ENCODE data around the gene GP1BB. TPM values are rescaled to one million over a fixed set of nuclear protein-coding genes. Genes with fewer than 3 reads are reported as not detected.
A peak's percentile ranks its signal among the peaks of the same experiment; 100 is the strongest.

The GP1BB gene
- total and polyA plus RNA-seq, 8 donors: 2.4 to 27.8 (median 8.7) TPM; not detected in 2

GRCh38 chr22:19751497-19752245, 28.3 kb downstream of the GP1BB start:
- H3K27me3 ChIP-seq: peaks cover 18 to 90% (median 38%) of the 10 kb centered on the region in 3 donors
- WGBS, 5 donors: 85 to 91% (median 86%) methylated on average over 10 to 14 of the region's 14 CpGs
- intact Hi-C loops (cut with DNase I; ENCODE audit: low total_unique reads): no loop called here

DNA sequence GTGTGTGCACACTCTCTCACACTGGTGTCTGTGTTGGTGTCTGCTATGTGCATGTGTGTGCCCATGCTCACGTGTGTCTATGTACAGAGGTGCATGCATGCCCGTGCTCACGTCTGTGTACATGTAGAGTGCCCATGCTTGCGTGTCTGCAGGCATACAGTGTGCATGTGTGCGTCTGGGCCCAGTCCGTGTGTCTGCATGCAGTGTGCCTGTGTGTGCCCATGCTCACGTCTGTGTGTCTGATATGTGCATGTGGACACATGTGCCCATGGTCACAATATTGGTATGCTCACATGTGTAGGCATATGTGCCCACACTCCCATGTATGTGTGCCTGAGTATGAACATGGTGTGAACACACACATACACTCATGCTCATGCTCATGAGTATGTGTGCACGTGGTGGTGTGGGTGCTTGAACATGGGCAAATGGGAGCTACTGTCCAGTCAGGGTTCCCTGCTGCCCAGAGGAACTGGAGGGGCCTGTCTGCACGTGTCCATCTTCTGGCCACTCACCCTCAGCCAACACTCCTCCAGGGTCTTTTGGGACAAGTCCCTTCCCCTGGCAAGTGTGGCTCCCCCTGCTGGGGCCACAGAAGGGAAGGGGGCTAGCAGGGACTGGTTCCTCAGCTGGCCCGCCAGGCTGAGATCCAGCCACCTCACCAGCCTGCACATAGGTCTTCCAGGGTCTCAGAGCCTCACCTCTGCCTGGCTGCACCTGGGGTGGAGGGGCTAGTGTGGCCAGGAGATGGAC, 29.9 kb downstream of the GP1BB start:
- Histone ChIP-seq H3K4me3 (no peak overlapping the region), H3K4me1 (peaks cover 20 to 30% (median 28%) of the 10 kb centered on the region in 4 donors), H3K27ac (no peak overlapping the region), H3K36me3 (no peaks in the 10 kb centered on the region), H3K9me3 (no peaks in the 10 kb centered on the region), H3K27me3 (peaks cover 23 to 95% (median 53%) of the 10 kb centered on the region in 3 donors)
- TF ChIP-seq POLR2A (IDR thresholded peaks at IDR 0.05) (no peak), EP300 (IDR thresholded peaks at IDR 0.05) (no peak), POLR2AphosphoS5 (IDR thresholded peaks at IDR 0.05) (no peak)
- TF ChIP-seq, protein P1, sequence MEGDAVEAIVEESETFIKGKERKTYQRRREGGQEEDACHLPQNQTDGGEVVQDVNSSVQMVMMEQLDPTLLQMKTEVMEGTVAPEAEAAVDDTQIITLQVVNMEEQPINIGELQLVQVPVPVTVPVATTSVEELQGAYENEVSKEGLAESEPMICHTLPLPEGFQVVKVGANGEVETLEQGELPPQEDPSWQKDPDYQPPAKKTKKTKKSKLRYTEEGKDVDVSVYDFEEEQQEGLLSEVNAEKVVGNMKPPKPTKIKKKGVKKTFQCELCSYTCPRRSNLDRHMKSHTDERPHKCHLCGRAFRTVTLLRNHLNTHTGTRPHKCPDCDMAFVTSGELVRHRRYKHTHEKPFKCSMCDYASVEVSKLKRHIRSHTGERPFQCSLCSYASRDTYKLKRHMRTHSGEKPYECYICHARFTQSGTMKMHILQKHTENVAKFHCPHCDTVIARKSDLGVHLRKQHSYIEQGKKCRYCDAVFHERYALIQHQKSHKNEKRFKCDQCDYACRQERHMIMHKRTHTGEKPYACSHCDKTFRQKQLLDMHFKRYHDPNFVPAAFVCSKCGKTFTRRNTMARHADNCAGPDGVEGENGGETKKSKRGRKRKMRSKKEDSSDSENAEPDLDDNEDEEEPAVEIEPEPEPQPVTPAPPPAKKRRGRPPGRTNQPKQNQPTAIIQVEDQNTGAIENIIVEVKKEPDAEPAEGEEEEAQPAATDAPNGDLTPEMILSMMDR (IDR thresholded peaks at IDR 0.05): no peak
- intact Hi-C loops (cut with DNase I; ENCODE audit: low total_unique reads): no loop called here
- 85 to 89% (median 86%) methylated on average over 8 to 10 of the region's 10 CpGs for WGBS, 5 donors
- no peak for DNase-seq

More at GRCh38 chr22:19751497-19752245, 28.3 kb downstream of the GP1BB start:
- no peak for DNase-seq
- Histone ChIP-seq H3K36me3 (no peaks in the 10 kb centered on the region), H3K4me3 (no peak overlapping the region), H3K9me3 (no peaks in the 10 kb centered on the region), H3K27ac (no peak overlapping the region), H3K4me1 (peaks cover 15 to 20% (median 20%) of the 10 kb centered on the region in 4 donors)
- TF ChIP-seq EP300 (IDR thresholded peaks at IDR 0.05): no peak
- no peak for TF ChIP-seq POLR2A (IDR thresholded peaks at IDR 0.05)
- no peak for TF ChIP-seq POLR2AphosphoS5 (IDR thresholded peaks at IDR 0.05)
- TF ChIP-seq, protein P1 (IDR thresholded peaks at IDR 0.05): no peak

DNA sequence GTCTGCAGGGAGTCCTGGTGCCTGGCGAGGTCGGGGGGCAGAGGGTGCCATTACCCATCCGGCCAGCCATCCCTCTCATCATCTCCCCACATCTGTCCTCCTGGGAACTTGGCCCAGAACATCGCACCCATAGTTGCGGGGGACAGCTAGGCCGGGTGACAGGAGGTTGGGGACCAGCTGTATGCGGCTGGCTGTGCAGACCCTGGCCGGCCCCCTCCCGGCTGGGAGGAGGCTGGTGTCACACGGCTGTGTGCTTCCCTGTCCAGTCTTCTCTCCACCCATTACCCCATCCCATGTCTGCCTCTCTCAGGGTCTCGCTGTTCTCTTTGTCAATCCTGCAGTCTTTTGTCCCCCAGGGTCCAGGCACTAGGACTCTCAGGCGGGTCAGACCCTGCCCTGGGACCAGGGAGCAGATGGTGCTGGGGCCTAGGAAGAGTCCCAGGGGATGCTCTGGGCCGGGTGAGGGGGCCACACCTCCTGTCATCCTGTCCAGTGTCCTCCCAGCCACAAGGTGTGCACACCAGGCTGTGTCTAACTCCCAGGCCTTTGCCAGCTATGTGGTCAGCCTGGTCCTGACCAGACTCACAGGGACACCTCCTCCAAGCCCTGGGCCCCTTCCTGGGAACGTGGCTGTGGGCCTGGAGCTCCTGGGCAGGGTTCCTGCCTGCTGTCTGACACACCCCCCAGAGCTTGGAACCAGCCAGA, 30.8 kb downstream of the GP1BB start:
- Histone ChIP-seq H3K27ac (no peak overlapping the region), H3K9me3 (no peaks in the 10 kb centered on the region), H3K4me1 (peaks cover 21 to 39% (median 33%) of the 10 kb centered on the region in 4 donors), H3K36me3 (no peaks in the 10 kb centered on the region), H3K27me3 (peaks cover 31 to 100% (median 62%) of the 10 kb centered on the region in 3 donors), H3K4me3 (no peak overlapping the region)
- no peak for DNase-seq
- intact Hi-C loops (cut with DNase I; ENCODE audit: low total_unique reads): no loop called here
- TF ChIP-seq, protein P1 (IDR thresholded peaks at IDR 0.05): no peak
- TF ChIP-seq POLR2AphosphoS5 (IDR thresholded peaks at IDR 0.05): no peak
- 51 to 73% (median 61%) methylated on average over 8 to 14 of the region's 14 CpGs for WGBS, 5 donors

DNA sequence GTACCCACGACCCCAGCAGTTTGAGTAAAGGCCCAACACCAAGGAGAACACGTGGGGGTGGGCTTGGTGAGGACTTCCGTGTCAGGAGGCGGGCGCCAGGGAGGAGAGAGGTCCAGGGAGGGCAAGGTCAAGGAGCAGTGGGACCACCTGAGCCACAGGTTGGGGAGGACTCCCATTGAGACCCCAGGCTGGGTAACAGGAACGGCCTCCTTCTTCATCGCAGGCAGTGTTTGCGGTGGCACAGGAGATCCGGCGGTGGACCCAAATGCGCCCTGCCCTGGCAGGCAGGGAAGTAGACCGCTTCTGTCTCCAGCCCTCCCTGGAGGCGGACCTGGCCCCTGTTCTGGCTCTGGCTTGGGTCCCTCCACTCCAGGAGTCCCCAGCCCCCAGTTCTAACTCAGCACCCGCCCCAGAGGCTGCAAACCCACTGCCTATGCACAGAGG, 31.4 kb downstream of the GP1BB start:
- Histone ChIP-seq H3K4me3 (peak overlapping the region in 1 of 4 donors; percentile 3), H3K27me3 (peaks cover 37 to 100% (median 63%) of the 10 kb centered on the region in 3 donors), H3K9me3 (no peaks in the 10 kb centered on the region), H3K4me1 (peaks cover 27 to 45% (median 38%) of the 10 kb centered on the region in 4 donors), H3K36me3 (no peaks in the 10 kb centered on the region), H3K27ac (no peak overlapping the region)
- no peak for DNase-seq
- intact Hi-C loops (cut with DNase I; ENCODE audit: low total_unique reads): no loop called here
- TF ChIP-seq POLR2AphosphoS5 (IDR thresholded peaks at IDR 0.05): no peak
- WGBS, 5 donors: 28 to 51% (median 37%) methylated on average over 5 to 14 of the region's 14 CpGs
